Activated CD8-positive, alpha-beta T cell treated with anti-CD3 and anti-CD28 coated beads for 36 hours (primary cell): ENCODE measurements around the gene TACC3. TPM values are rescaled to one million over a fixed set of nuclear protein-coding genes. Genes with fewer than 3 reads are reported as not detected.

ENCODE experiments used
- ATAC-seq: fragments of 200-7000 bp; cut with Tn5 transposase; one replicate; pipeline ENCODE4 v1.10.0; 2021; ENCODE audit warnings: mild to moderate bottlenecking, moderate library complexity
- CTCF ChIA-PET: fragments of 350-600 bp; sonication (Branson Sonifier 250); formaldehyde crosslinking; loops from one replicate; lab custom pipeline; 2021; ENCODE audit warnings: antibody characterized with exemption; lab: Charles Lee
- POLR2A ChIA-PET: fragments of 350-600 bp; sonication (Branson Sonifier 250); formaldehyde crosslinking; loops from one replicate; lab custom pipeline; 2021; ENCODE audit warnings: antibody characterized with exemption; lab: Charles Lee
- DNase-seq: peaks from one replicate; pipeline ENCODE4 v3.0.0-alpha.2; 2020
- H3K27ac Mint-ChIP-seq: one replicate; pipeline ENCODE4 v1.8.0; 2021; ENCODE audit warnings: mild to moderate bottlenecking, mixed read lengths
- H3K27me3 Mint-ChIP-seq: one replicate; pipeline ENCODE4 v1.8.0; 2021; ENCODE audit warnings: mixed read lengths
- H3K36me3 Mint-ChIP-seq: one replicate; pipeline ENCODE4 v1.8.0; 2021; ENCODE audit warnings: low read depth, mixed read lengths
- H3K4me1 Mint-ChIP-seq: one replicate; pipeline ENCODE4 v1.8.0; 2021; ENCODE audit warnings: low read depth, mixed read lengths
- H3K4me3 Mint-ChIP-seq: one replicate; pipeline ENCODE4 v1.8.0; 2021; ENCODE audit warnings: mild to moderate bottlenecking, moderate library complexity, mixed read lengths
- H3K9me3 Mint-ChIP-seq: one replicate; pipeline ENCODE4 v1.8.0; 2021; ENCODE audit warnings: mixed read lengths
- CTCF ChIP-seq: fragments of 200-600 bp; IDR thresholded peaks from one replicate; pipeline ENCODE4 v1.8.0; 2022; ENCODE audit warnings: antibody characterized with exemption, mild to moderate bottlenecking
- intact Hi-C: fragments of 100-400 bp; cut with micrococcal nuclease; formaldehyde crosslinking; loops from one replicate; pipeline ENCODE4 v1.10.0; 2022
- total RNA-seq, 2 experiments: library from RNA; stranded (reverse); gene quantifications; one replicate each; pipeline ENCODE4 v1.2.3, GENCODE V29; 2021

TACC3 gene
- total RNA-seq, 2 experiments from 2014 or later, result 190 to 200 TPM

DNA sequence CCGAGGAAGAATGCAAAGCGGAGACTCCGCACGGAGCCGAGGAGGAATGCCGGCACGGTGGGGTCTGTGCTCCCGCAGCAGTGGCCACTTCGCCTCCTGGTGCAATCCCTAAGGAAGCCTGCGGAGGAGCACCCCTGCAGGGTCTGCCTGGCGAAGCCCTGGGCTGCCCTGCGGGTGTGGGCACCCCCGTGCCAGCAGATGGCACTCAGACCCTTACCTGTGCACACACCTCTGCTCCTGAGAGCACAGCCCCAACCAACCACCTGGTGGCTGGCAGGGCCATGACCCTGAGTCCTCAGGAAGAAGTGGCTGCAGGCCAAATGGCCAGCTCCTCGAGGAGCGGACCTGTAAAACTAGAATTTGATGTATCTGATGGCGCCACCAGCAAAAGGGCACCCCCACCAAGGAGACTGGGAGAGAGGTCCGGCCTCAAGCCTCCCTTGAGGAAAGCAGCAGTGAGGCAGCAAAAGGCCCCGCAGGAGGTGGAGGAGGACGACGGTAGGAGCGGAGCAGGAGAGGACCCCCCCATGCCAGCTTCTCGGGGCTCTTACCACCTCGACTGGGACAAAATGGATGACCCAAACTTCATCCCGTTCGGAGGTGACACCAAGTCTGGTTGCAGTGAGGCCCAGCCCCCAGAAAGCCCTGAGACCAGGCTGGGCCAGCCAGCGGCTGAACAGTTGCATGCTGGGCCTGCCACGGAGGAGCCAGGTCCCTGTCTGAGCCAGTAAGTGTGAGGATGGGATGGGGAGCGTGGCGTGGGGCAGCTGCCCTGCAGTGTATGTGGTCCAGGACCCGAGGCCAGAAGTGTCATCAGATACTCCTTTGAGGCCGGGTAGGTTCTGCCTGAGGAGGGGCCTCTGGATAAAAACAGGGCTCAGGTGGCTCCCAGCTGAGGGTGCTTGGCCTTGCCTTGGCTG lies 7.0 kb downstream of the TACC3 start:
- Mint-ChIP-seq H3K27me3 (no peaks in the 10 kb centered on the region), H3K4me1 (peaks cover 56% of the 10 kb centered on the region), H3K4me3 (no peak overlapping the region), H3K36me3 (peaks cover 68% of the 10 kb centered on the region), H3K27ac (no peak overlapping the region), H3K9me3 (no peaks in the 10 kb centered on the region)
- DNase-seq (no peak), ATAC-seq (no peak)
- TF ChIP-seq CTCF, result no peak
- CTCF ChIA-PET, result interaction anchor here (0.9 to 15.4 kb wide), 5 partner anchors 8 to 36 kb away, joined by 3 to 257 read pairs (median 4); partner anchors contain the start of genes TACC3 and TMEM129
- POLR2A ChIA-PET, result interaction anchor here (0.8 to 11.2 kb wide), 7 partner anchors 11 to 144 kb away, joined by 3 to 190 read pairs (median 3); partner anchors contain the start of gene SLBP
- intact Hi-C loops, result no loop called here

DNA sequence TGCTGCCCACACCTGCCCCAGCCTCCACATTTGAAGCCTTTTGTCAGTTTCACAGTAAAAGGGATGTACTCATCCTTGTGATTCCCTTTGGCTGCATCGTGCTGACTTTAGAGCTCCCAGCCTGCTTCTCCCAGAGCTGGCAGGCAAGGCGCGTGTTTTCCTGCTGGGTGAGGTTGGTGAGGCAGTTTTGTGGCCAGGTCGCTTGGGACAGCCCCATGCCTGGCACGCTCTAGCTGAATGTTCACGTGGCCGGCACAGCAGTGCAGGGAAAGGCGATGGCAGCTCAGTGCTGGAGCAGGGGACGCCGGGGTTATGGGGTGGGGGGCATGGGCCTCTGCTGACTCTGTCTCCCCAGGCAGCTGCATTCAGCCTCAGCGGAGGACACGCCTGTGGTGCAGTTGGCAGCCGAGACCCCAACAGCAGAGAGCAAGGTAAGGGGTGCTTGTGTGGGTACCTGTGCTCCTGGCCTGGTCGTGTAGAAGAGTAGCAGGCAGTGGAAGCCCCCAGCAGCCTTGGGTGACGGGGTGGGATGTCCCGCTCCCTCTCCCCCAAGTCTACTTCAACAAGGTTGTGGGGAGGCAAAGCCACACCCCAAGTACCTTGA lies 9.3 kb downstream of the TACC3 start:
- intact Hi-C loops, result no loop called here
- POLR2A ChIA-PET, result interaction anchor here (0.6 to 1.6 kb wide), 12 partner anchors 9 to 204 kb away, joined by 3 to 6 read pairs (median 4); partner anchors contain the start of genes SLBP, TACC3 and TMEM129
- Mint-ChIP-seq H3K36me3 (peaks cover 70% of the 10 kb centered on the region), H3K4me3 (no peak overlapping the region), H3K9me3 (no peaks in the 10 kb centered on the region), H3K27me3 (no peaks in the 10 kb centered on the region), H3K27ac (peak overlapping the region; percentile 42), H3K4me1 (peaks cover 38% of the 10 kb centered on the region)
- ATAC-seq (no peak), DNase-seq (no peak)
- CTCF ChIA-PET, result interaction anchor here (0.7 to 15.4 kb wide), 8 partner anchors 15 to 118 kb away, joined by 3 to 257 read pairs (median 5); no protein-coding TSS in a partner anchor
- no peak for TF ChIP-seq CTCF

DNA sequence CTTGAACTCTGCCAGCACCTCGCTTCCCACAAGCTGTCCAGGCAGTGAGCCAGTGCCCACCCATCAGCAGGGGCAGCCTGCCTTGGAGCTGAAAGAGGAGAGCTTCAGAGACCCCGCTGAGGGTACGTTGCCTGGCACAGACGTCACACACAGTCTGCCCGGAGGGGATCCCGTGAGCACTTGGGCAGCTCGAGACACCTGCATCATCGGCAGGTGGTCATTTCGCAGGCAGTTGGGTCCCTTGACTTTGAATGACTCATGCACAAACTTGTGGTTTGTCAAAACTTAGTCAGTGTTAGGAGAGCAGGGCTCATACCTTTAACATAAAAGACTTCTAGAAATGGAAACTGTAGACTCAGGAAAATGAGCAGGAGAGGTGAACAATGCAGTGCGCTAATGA lies 9.9 kb downstream of the TACC3 start:
- peaks cover 71% of the 10 kb centered on the region for H3K36me3 Mint-ChIP-seq
- H3K9me3 Mint-ChIP-seq, result no peaks in the 10 kb centered on the region
- ChIA-PET POLR2A (interaction anchor here (0.6 to 1.6 kb wide), 4 partner anchors 9 to 204 kb away, joined by 3 to 6 read pairs (median 4); partner anchors contain the start of genes TACC3 and TMEM129), CTCF (interaction anchor here (0.9 to 15.4 kb wide), 6 partner anchors 17 to 48 kb away, joined by 3 to 257 read pairs (median 5); no protein-coding TSS in a partner anchor)
- peak; percentile 42 for ATAC-seq
- TF ChIP-seq CTCF, result no peak
- peak overlapping the region; percentile 42 for H3K27ac Mint-ChIP-seq
- H3K27me3 Mint-ChIP-seq, result no peaks in the 10 kb centered on the region
- no peak for DNase-seq
- intact Hi-C loops, result no loop called here
- H3K4me1 Mint-ChIP-seq, result peaks cover 33% of the 10 kb centered on the region
- H3K4me3 Mint-ChIP-seq, result no peak overlapping the region

- no peak for TF ChIP-seq CTCF
- ChIA-PET CTCF (interaction anchor here (0.9 to 2.3 kb wide), 3 partner anchors 14 to 40 kb away, joined by 4 to 11 read pairs (median 10); no protein-coding TSS in a partner anchor), POLR2A (interaction anchor here (0.9 kb wide), 1 partner anchor 10 kb away, joined by 4 read pairs; no protein-coding TSS in a partner anchor)
- DNase-seq (no peak), ATAC-seq (no peak)
- H3K36me3 Mint-ChIP-seq, result peaks cover 72% of the 10 kb centered on the region
- H3K27ac Mint-ChIP-seq, result no peak overlapping the region
- H3K4me1 Mint-ChIP-seq, result peaks cover 20% of the 10 kb centered on the region
- peaks cover under 1% of the 10 kb centered on the region for H3K9me3 Mint-ChIP-seq
- no peak overlapping the region for H3K4me3 Mint-ChIP-seq
- intact Hi-C loops, result no loop called here
- no peaks in the 10 kb centered on the region for H3K27me3 Mint-ChIP-seq
Measured at GRCh38 chr4:1732911-1733310, 11.6 kb downstream of the TACC3 start.
